K562 (cell line): ENCODE results near the gene SLC39A7. TPM values are rescaled to one million over a fixed set of nuclear protein-coding genes. Genes with fewer than 3 reads are reported as not detected.

Experiments
- BRD4 ChIP-seq: fragments of 200-600 bp; sonication (generic); IDR thresholded peaks from 2 replicates; pipeline ENCODE4 v1.6.1; 2017; ENCODE audit warnings: inconsistent platforms
- ERF ChIP-seq: fragments of 450-650 bp; formaldehyde crosslinking; IDR thresholded peaks from 2 replicates; pipeline ENCODE4 v1.4.0; 2020; ENCODE audit warnings: mild to moderate bottlenecking, mixed read lengths
- ETV5 ChIP-seq: sonication (generic); formaldehyde crosslinking; IDR thresholded peaks from 2 replicates; pipeline ENCODE4 v1.4.0; 2020; ENCODE audit warnings: low read depth, mild to moderate bottlenecking, missing genetic modification reagents
- EZH2 ChIP-seq: IDR thresholded peaks from 2 replicates; pipeline ENCODE4 v1.6.1; 2012; ENCODE audit warnings: low read depth, mild to moderate bottlenecking, inconsistent platforms, low read length, borderline replicate concordance
- GABPB1 ChIP-seq: sonication (generic); formaldehyde crosslinking; IDR thresholded peaks from 2 replicates; pipeline ENCODE4 v1.8.0; 2022; ENCODE audit warnings: mild to moderate bottlenecking, missing genetic modification reagents
- GATAD2A ChIP-seq: fragments of 450-650 bp; IDR thresholded peaks from 2 replicates; pipeline ENCODE4 v1.6.1; 2017
- KLF10 ChIP-seq: fragments of 250-450 bp; sonication (Bioruptor Pico); IDR thresholded peaks from 2 replicates; pipeline ENCODE4 v1.6.1; 2021; ENCODE audit warnings: matching md5 sums
- MTF1 ChIP-seq: fragments of 250-450 bp; sonication (Bioruptor Pico); IDR thresholded peaks from 2 replicates; pipeline ENCODE4 v1.9.0; 2021; ENCODE audit warnings: moderate library complexity, mild to moderate bottlenecking, inconsistent platforms, borderline replicate concordance
- POLR2G ChIP-seq: fragments of 200-400 bp; formaldehyde crosslinking; IDR thresholded peaks from 2 replicates; pipeline ENCODE4 v1.6.1; 2017; ENCODE audit warnings: low read depth, mild to moderate bottlenecking, antibody characterized with exemption, low read length, moderate library complexity
- PPARD ChIP-seq: fragments of 250-450 bp; sonication (Bioruptor Pico); IDR thresholded peaks from 2 replicates; pipeline ENCODE4 v1.8.0; 2022; ENCODE audit warnings: inconsistent platforms, mild to moderate bottlenecking, moderate library complexity
- PTTG1 ChIP-seq: fragments of 450-650 bp; IDR thresholded peaks from 2 replicates; pipeline ENCODE4 v1.6.1; 2016; ENCODE audit warnings: low read depth, mild to moderate bottlenecking, missing genetic modification characterization, missing compliant biosample characterization
- RBM34 ChIP-seq: fragments of 200-400 bp; formaldehyde crosslinking; IDR thresholded peaks from 2 replicates; pipeline ENCODE4 v1.6.1; 2018; ENCODE audit warnings: low read length, borderline replicate concordance; ENCODE audit not compliant: insufficient read depth
- SAFB ChIP-seq: fragments of 200-400 bp; formaldehyde crosslinking; IDR thresholded peaks from 2 replicates; pipeline ENCODE4 v1.6.1; 2017; ENCODE audit warnings: low read depth, low read length, borderline replicate concordance
- SP2 ChIP-seq: IDR thresholded peaks from 2 replicates; pipeline ENCODE4 v1.6.1; 2011; ENCODE audit warnings: mild to moderate bottlenecking, low read depth, low read length, moderate library complexity; ENCODE audit not compliant: poor library complexity, severe bottlenecking; ENCODE audit errors: extremely low read depth
- TAL1 ChIP-seq: fragments of 450-650 bp; IDR thresholded peaks from 2 replicates; pipeline ENCODE4 v1.6.1; 2016; ENCODE audit warnings: mild to moderate bottlenecking
- ZNF354B ChIP-seq: fragments of 250-450 bp; sonication (Bioruptor Pico); IDR thresholded peaks from 2 replicates; pipeline ENCODE4 v1.4.0; 2020
- ZNF445 ChIP-seq: fragments of 250-450 bp; sonication (Bioruptor Pico); IDR thresholded peaks from 2 replicates; pipeline ENCODE4 v1.4.0; 2020; ENCODE audit warnings: low read depth, mild to moderate bottlenecking, moderate library complexity
- polyA plus RNA-seq, 8 experiments: library from polyadenylated mRNA; depleted of rRNA in 4 of 8; stranded (reverse) in 5 of 8; unstranded in 3 of 8; fragments of >200 nt; fragmentation: Nextera tagmentation in 2 of 8; fragmentation: Illumina TruSeq in 1 of 8; extraction: Ambion mirVana in 2 of 8; extraction: Trizol in 1 of 8; gene quantifications; 2 replicates each; pipeline versions ENCODE4 v1.2.1 to v1.2.3, GENCODE V29; 2011 to 2014; ENCODE audit warnings: inconsistent platforms in 1 of 8, missing spikeins in 1 of 8
- total RNA-seq, 7 experiments: library from RNA; depleted of rRNA in 6 of 7; stranded (reverse); fragments of >200 nt in 6 of 7; fragmentation: Illumina TruSeq in 2 of 7; extraction: Trizol in 2 of 7; gene quantifications; 2 replicates each; pipeline versions ENCODE4 v1.2.1 to v1.2.3, GENCODE V29; 2011 to 2021; ENCODE audit warnings: low replicate concordance in 1 of 7
- TF ChIP-seq, protein P1 (sequence below): sonication (generic); formaldehyde crosslinking; IDR thresholded peaks from 2 replicates; pipeline ENCODE4 v1.8.1; 2022; ENCODE audit warnings: missing genetic modification reagents
- TF ChIP-seq, protein P2 (sequence below), 2 experiments: fragments of 450-650 bp; conservative IDR thresholded peaks; 2 replicates each; pipeline ENCODE4 v1.6.1; 2017; ENCODE audit warnings: mild to moderate bottlenecking in 2 of 2, moderate library complexity in 2 of 2
- TF ChIP-seq, protein P3 (sequence below), 2 experiments: fragments of 450-650 bp in 1 of 2; sonication (generic) in 1 of 2; formaldehyde crosslinking; conservative IDR thresholded peaks; 2 replicates each; pipeline versions ENCODE4 v1.4.0 to v1.8.1; 2020 to 2022; ENCODE audit warnings: mild to moderate bottlenecking in 1 of 2, missing genetic modification reagents in 1 of 2
- TF ChIP-seq, protein P4 (sequence below): fragments of 450-650 bp; IDR thresholded peaks from 2 replicates; pipeline ENCODE4 v1.7.1; 2018; ENCODE audit warnings: mild to moderate bottlenecking, low read depth; ENCODE audit not compliant: partially characterized antibody
- TF ChIP-seq, protein P5 (sequence below): fragments of 200-800 bp; sonication (Bioruptor generic); IDR thresholded peaks from 2 replicates; pipeline ENCODE4 v1.6.1; 2017; ENCODE audit warnings: missing genetic modification characterization, missing compliant biosample characterization

SLC39A7 gene
- total and polyA plus RNA-seq, 9 of the 15 experiments (the other 6 are each of a cell fraction or from before 2014, with no cell fraction given), result 21.7 to 169 (median 121) TPM

DNA sequence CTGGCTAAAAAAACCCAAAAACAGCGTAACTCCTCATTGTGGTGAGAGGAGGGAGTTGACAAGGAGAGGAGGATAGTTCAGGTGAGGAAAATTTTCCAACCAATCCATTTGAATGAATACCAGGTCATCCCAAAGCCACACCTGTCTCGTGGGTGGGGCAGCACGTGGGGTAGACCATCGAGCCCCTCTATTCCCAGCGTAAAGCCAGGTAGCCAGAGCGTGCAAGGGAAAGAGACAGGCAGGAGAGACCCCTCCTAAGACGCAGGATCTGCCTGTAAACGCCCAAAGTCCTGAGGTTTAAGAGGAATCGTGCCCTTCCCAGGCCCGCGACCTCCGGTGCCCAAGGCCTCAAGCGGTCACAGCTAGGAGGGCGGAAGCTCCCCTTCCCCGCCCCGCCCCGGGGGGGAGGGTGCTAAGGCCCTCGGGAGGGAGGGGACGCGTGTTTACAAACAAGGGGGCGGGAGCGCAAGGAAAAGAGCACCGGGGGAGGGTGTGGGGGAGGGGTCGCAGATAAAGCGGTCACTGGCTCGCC is 914 bp upstream of the SLC39A7 start (continued):
- TF ChIP-seq, protein P1, sequence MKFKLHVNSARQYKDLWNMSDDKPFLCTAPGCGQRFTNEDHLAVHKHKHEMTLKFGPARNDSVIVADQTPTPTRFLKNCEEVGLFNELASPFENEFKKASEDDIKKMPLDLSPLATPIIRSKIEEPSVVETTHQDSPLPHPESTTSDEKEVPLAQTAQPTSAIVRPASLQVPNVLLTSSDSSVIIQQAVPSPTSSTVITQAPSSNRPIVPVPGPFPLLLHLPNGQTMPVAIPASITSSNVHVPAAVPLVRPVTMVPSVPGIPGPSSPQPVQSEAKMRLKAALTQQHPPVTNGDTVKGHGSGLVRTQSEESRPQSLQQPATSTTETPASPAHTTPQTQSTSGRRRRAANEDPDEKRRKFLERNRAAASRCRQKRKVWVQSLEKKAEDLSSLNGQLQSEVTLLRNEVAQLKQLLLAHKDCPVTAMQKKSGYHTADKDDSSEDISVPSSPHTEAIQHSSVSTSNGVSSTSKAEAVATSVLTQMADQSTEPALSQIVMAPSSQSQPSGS (CRISPR knock-in tag), result no peak
- TF ChIP-seq GABPB1 (no peak), SP2 (no peak), ZNF445 (no peak), TAL1 (no peak), MTF1 (CRISPR knock-in tag) (no peak), RBM34 (no peak), ETV5 (CRISPR knock-in tag) (no peak), BRD4 (0 out of 2 replicates have a peak, but pooled peaks have one; percentile 1), ERF (CRISPR knock-in tag) (no peak), SAFB (no peak), KLF10 (no peak), PPARD (CRISPR knock-in tag) (no peak), GATAD2A (no peak), PTTG1 (tag) (no peak), ZNF354B (no peak), EZH2 (no peak), POLR2G (no peak)
- TF ChIP-seq, protein P2, sequence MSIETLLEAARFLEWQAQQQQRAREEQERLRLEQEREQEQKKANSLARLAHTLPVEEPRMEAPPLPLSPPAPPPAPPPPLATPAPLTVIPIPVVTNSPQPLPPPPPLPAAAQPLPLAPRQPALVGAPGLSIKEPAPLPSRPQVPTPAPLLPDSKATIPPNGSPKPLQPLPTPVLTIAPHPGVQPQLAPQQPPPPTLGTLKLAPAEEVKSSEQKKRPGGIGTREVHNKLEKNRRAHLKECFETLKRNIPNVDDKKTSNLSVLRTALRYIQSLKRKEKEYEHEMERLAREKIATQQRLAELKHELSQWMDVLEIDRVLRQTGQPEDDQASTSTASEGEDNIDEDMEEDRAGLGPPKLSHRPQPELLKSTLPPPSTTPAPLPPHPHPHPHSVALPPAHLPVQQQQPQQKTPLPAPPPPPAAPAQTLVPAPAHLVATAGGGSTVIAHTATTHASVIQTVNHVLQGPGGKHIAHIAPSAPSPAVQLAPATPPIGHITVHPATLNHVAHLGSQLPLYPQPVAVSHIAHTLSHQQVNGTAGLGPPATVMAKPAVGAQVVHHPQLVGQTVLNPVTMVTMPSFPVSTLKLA (conservative IDR thresholded peaks at IDR 0.05), result peak; percentile 96 to 97
- TF ChIP-seq, protein P3, sequence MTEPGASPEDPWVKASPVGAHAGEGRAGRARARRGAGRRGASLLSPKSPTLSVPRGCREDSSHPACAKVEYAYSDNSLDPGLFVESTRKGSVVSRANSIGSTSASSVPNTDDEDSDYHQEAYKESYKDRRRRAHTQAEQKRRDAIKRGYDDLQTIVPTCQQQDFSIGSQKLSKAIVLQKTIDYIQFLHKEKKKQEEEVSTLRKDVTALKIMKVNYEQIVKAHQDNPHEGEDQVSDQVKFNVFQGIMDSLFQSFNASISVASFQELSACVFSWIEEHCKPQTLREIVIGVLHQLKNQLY (CRISPR knock-in tag; conservative IDR thresholded peaks at IDR 0.05), result no peak
- TF ChIP-seq, protein P4, sequence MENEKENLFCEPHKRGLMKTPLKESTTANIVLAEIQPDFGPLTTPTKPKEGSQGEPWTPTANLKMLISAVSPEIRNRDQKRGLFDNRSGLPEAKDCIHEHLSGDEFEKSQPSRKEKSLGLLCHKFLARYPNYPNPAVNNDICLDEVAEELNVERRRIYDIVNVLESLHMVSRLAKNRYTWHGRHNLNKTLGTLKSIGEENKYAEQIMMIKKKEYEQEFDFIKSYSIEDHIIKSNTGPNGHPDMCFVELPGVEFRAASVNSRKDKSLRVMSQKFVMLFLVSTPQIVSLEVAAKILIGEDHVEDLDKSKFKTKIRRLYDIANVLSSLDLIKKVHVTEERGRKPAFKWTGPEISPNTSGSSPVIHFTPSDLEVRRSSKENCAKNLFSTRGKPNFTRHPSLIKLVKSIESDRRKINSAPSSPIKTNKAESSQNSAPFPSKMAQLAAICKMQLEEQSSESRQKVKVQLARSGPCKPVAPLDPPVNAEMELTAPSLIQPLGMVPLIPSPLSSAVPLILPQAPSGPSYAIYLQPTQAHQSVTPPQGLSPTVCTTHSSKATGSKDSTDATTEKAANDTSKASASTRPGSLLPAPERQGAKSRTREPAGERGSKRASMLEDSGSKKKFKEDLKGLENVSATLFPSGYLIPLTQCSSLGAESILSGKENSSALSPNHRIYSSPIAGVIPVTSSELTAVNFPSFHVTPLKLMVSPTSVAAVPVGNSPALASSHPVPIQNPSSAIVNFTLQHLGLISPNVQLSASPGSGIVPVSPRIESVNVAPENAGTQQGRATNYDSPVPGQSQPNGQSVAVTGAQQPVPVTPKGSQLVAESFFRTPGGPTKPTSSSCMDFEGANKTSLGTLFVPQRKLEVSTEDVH, result no peak
- TF ChIP-seq, protein P5, sequence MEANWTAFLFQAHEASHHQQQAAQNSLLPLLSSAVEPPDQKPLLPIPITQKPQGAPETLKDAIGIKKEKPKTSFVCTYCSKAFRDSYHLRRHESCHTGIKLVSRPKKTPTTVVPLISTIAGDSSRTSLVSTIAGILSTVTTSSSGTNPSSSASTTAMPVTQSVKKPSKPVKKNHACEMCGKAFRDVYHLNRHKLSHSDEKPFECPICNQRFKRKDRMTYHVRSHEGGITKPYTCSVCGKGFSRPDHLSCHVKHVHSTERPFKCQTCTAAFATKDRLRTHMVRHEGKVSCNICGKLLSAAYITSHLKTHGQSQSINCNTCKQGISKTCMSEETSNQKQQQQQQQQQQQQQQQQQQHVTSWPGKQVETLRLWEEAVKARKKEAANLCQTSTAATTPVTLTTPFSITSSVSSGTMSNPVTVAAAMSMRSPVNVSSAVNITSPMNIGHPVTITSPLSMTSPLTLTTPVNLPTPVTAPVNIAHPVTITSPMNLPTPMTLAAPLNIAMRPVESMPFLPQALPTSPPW, result no peak
